ENCODE data around the gene WDR43.

The WDR43 gene

DNA sequence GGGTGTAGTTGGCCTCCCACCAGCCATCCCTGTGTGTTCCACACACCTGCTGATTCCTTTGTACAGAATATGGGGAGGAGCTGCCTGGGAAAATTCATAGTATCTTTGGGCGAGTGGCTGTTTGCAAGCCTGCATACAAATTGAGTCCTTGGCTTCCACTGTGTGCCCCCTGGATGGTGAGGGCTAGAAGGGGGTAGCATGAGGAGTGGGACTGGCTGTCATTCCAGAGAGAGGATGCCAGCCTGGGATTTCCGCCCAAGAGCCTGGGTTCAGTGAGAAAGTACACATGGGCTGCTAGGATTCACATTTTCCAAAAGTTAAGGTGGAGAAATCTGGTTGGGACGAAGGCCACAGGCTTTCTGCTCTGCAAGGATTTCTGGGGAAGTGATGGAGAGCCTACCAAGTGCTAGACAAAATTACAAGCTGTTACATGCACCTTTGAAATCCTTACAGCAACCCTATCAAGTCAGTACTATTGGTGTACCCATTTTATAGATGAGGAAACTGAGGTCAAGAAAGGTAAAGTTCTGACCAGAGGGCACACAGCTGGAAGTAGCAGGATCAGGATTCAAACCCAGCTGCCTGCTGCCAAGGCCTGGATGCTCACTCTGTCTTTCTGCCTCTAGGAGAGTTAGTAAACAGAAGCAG, 86.0 kb downstream of the WDR43 start:
- 66% methylated on average over 3 of the region's 3 CpGs for WGBS
- Histone ChIP-seq H3K27ac (ENCODE audit: low read depth, low read length) (no peak overlapping the region), H3K36me3 (ENCODE audit: insufficient read depth, low read length) (no peaks in the 10 kb centered on the region), H3K4me3 (ENCODE audit: low read length) (no peak overlapping the region), H3K9ac (ENCODE audit: low read depth, low read length) (no peak overlapping the region), H3K27me3 (ENCODE audit: insufficient read depth, low read length) (no peaks in the 10 kb centered on the region), H3K9me3 (ENCODE audit: insufficient read depth, low read depth, low read length) (no peaks in the 10 kb centered on the region), H3K4me1 (ENCODE audit: insufficient read depth, low read length) (no peaks in the 10 kb centered on the region)

DNA sequence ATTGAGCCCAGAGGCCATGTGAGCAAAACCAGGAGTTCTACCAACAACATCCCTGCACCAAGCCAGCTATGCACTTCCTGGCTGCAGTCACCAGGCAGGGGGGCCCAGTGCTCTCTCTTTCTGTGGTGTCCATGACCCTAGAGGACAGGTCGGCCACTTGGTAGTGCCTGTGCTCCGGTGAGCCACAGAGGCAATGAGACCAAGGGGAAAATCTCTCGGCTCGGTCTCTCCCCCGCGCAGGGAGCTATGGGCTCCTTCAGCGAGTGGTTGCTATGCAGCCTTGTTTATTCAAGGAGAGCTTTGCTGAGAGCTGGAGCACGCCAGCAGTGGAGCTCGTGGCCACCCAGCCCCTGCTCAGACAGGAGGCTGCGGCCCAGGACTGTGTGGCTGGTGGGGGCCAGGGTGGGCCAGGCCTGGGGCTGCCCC, 86.6 kb downstream of the WDR43 start, which contains the start of gene TOGARAM2:
Gene TOGARAM2 (plus strand): TSS at position 283 of the 426 bp plus-strand sequence. CDS start 13,537 bp downstream, outside the sequence.
- Histone ChIP-seq H3K27ac (ENCODE audit: low read depth, low read length) (no peak within 1 kb of the TSS), H3K36me3 (ENCODE audit: insufficient read depth, low read length) (no peaks in the 10 kb centered on the region), H3K4me1 (ENCODE audit: insufficient read depth, low read length) (no peaks in the 10 kb centered on the region), H3K9ac (ENCODE audit: low read depth, low read length) (no peak within 1 kb of the TSS), H3K27me3 (ENCODE audit: insufficient read depth, low read length) (no peaks in the 10 kb centered on the region), H3K9me3 (ENCODE audit: insufficient read depth, low read depth, low read length) (no peaks in the 10 kb centered on the region), H3K4me3 (ENCODE audit: low read length) (no peak within 1 kb of the TSS)
- WGBS: 80% methylated on average over 10 of the region's 10 CpGs

DNA sequence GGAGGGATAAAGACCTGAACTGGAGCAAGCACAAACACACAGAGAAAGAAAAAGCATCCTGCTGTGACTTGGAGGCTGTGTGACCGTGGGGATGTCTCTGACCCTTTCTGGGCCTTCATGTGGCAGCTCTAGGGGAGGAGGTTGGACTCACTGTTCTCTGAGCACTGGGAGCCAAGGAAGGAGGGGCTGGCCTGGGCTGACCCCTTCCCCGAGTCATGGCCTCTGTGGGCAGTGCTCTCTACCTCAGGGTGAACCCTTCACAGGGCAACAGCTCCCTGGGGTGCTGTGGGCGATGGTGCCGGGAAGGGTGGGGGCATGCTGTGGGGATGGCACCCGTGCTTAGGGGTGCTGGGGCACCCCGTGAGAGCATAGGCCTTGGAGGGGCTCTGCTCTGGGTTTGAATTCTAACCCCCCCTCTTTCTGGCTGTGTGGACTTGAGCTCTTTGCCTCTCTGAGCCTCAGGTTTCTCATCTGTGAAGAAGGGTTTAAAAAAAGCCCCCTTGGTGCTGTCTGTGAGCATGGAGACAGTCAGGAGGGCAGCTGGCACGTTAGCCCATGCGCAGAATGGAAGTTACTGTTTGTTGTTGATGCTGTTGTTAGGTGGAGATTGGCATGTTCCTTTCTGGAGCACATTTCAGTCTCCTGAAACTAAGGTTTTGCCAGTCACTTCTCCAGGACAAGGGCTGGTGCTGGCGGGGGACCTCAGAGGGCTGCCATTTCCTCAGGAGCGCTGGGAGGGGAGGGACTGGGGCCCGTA, 87.3 kb downstream of the WDR43 start:
- Histone ChIP-seq H3K4me3 (ENCODE audit: low read length) (no peak overlapping the region), H3K9ac (ENCODE audit: low read depth, low read length) (no peak overlapping the region), H3K36me3 (ENCODE audit: insufficient read depth, low read length) (no peaks in the 10 kb centered on the region), H3K27ac (ENCODE audit: low read depth, low read length) (no peak overlapping the region), H3K4me1 (ENCODE audit: insufficient read depth, low read length) (no peaks in the 10 kb centered on the region), H3K9me3 (ENCODE audit: insufficient read depth, low read depth, low read length) (no peaks in the 10 kb centered on the region), H3K27me3 (ENCODE audit: insufficient read depth, low read length) (no peaks in the 10 kb centered on the region)
- WGBS: 83% methylated on average over 11 of the region's 11 CpGs

DNA sequence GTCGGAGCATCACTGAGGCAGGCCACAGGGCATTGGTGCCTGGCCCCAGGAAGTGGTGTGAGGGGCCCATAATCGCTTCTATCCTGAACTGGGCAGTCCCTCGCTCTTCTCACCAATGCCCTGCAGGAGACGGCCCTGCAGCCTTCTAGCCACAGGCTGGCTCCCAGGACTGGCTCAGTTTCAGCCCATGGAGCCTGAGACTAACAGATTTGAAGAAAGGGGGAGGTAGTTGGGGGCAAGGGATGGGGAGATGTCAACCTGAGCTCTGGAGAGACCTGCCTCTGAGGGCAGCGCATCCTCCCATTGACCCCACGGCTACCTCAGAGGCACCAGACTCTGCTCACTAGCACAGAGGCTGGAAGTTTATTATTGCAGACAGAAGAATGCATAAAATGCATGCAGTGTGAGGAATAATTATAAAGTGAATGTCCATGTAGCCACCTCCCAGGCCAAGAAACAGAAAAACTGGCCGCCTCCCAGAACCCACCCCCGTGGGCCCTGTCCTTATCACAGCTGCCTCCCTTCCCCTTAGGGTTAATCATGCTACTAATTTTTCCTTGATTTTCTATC, 88.0 kb downstream of the WDR43 start:
- Histone ChIP-seq H3K27ac (ENCODE audit: low read depth, low read length) (no peak overlapping the region), H3K4me3 (ENCODE audit: low read length) (no peak overlapping the region), H3K27me3 (ENCODE audit: insufficient read depth, low read length) (no peaks in the 10 kb centered on the region), H3K9me3 (ENCODE audit: insufficient read depth, low read depth, low read length) (no peaks in the 10 kb centered on the region), H3K9ac (ENCODE audit: low read depth, low read length) (no peak overlapping the region), H3K4me1 (ENCODE audit: insufficient read depth, low read length) (no peaks in the 10 kb centered on the region), H3K36me3 (ENCODE audit: insufficient read depth, low read length) (no peaks in the 10 kb centered on the region)
- 90% methylated on average over 8 of the region's 8 CpGs for WGBS

DNA sequence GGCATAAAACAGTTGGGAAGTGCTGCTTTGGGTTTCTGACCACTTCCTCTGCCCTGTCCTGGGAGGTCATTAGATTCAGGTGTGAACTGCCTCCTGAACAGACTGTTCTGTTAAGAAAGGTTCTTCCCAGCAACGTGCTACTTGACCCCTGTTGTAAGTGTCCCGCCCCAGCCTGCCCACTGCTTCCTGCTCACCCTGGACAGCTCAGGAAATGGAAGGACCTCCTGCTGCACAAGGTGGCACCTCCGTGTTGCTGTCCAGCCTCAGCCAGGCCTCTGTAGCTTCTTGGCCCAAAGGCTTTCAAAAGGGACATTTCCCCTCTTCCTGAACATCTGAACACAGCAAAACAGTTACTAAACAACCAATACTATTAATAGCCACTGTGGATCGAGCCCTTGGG, 92.0 kb downstream of the WDR43 start:
- Histone ChIP-seq H3K4me3 (ENCODE audit: low read length) (no peak overlapping the region), H3K4me1 (ENCODE audit: insufficient read depth, low read length) (no peaks in the 10 kb centered on the region), H3K9me3 (ENCODE audit: insufficient read depth, low read depth, low read length) (no peaks in the 10 kb centered on the region), H3K36me3 (ENCODE audit: insufficient read depth, low read length) (no peaks in the 10 kb centered on the region), H3K9ac (ENCODE audit: low read depth, low read length) (no peak overlapping the region), H3K27ac (ENCODE audit: low read depth, low read length) (no peak overlapping the region), H3K27me3 (ENCODE audit: insufficient read depth, low read length) (no peaks in the 10 kb centered on the region)
- WGBS: 48% methylated on average over 3 of the region's 4 CpGs

DNA sequence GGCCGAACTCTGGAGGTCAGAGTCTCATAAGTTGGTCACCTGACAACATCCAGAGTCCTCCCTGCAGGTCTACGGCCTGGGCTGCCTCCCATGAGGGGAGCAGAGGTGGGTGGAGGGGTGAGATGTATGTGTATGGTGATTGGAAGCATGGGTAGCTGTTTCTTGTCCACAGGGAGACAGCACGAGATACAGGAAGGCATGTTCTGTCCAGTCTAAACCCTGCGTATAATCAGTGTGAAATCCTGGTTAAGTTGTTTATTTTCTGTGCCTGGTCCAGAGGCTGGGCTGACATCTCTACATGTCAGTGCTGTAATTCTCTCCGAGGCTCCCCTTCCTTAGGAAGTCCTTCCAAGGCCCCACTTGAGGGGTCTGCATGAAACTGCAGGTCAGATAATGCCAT, 95.5 kb downstream of the WDR43 start:
- 91% methylated on average over 5 of the region's 5 CpGs for WGBS
- H3K4me1 ChIP-seq (ENCODE audit: insufficient read depth, low read length): no peaks in the 10 kb centered on the region

DNA sequence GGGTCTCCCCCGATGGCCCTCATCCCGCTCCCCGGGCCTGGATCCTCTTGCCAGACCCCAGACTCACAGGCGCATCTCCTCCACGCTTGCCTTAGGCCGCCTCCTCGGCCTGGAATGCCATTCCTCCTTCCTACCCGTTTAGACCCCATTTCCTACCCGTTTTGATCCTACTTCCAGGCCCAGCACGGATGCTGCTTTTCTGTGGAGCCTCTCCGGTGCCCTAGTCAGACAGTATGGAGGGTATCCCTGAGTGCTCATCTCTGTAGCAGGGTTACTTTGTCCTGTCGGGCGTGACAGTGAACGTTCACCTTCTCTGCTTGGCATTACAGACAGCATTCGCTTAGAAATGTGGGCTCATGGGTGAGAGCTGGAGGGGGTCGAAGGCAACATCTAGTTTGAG, 96.0 kb downstream of the WDR43 start:
- Histone ChIP-seq H3K4me1 (ENCODE audit: insufficient read depth, low read length) (no peaks in the 10 kb centered on the region), H3K9me3 (ENCODE audit: insufficient read depth, low read depth, low read length) (no peaks in the 10 kb centered on the region), H3K4me3 (ENCODE audit: low read length) (no peak overlapping the region), H3K9ac (ENCODE audit: low read depth, low read length) (no peak overlapping the region), H3K27ac (ENCODE audit: low read depth, low read length) (no peak overlapping the region), H3K36me3 (ENCODE audit: insufficient read depth, low read length) (no peaks in the 10 kb centered on the region), H3K27me3 (ENCODE audit: insufficient read depth, low read length) (no peaks in the 10 kb centered on the region)
- WGBS: 87% methylated on average over 16 of the region's 16 CpGs

More for the DNA sequence above, 95.5 kb downstream of the WDR43 start:
- Histone ChIP-seq H3K4me3 (ENCODE audit: low read length) (no peak overlapping the region), H3K27ac (ENCODE audit: low read depth, low read length) (no peak overlapping the region), H3K36me3 (ENCODE audit: insufficient read depth, low read length) (no peaks in the 10 kb centered on the region), H3K27me3 (ENCODE audit: insufficient read depth, low read length) (no peaks in the 10 kb centered on the region), H3K9ac (ENCODE audit: low read depth, low read length) (no peak overlapping the region), H3K9me3 (ENCODE audit: insufficient read depth, low read depth, low read length) (no peaks in the 10 kb centered on the region)

DNA sequence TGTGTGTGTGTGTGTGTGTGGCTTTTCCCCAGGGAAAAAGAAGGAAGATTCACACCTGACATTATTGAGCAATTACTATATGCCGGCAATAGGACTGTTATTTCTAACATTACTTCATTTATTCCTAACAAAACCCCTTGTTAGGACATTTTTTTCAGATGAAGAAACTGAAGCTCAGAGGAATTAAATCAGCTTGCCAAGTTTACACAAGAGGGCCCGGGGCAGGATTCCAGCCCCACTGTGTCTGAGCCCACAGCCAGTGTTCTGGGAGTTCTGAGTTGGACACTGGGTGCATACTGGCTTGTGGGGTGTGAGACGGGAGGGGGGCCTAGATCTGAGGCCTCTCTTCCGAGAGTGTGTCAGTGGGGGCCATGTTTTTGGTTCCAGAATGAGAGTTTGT, 96.6 kb downstream of the WDR43 start:
- Histone ChIP-seq H3K9me3 (ENCODE audit: insufficient read depth, low read depth, low read length) (no peaks in the 10 kb centered on the region), H3K27ac (ENCODE audit: low read depth, low read length) (no peak overlapping the region), H3K27me3 (ENCODE audit: insufficient read depth, low read length) (no peaks in the 10 kb centered on the region), H3K4me1 (ENCODE audit: insufficient read depth, low read length) (no peaks in the 10 kb centered on the region), H3K4me3 (ENCODE audit: low read length) (no peak overlapping the region), H3K36me3 (ENCODE audit: insufficient read depth, low read length) (no peaks in the 10 kb centered on the region), H3K9ac (ENCODE audit: low read depth, low read length) (no peak overlapping the region)
- WGBS: 94% methylated on average over 3 of the region's 4 CpGs

DNA sequence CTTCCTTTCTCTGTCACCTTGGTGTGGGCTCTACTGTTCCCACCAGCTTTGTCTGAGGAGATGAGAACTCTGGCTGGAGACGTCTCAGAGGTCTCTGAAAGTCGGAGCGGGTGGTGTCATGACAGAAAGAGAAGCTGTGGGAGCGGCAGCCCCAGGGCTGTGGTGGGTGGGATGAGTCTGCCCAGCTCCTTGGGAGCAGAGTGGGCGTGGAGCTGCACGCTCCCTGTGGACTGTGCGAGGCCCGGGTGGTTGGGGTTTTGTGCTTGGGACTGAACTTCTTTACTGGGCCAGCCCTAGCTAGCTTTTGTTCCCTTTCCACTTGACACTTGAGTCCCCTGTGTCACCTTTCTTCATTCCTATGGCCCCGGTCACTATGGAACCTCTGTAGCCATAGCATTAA, 97.0 kb downstream of the WDR43 start:
- Histone ChIP-seq H3K36me3 (ENCODE audit: insufficient read depth, low read length) (no peaks in the 10 kb centered on the region), H3K27me3 (ENCODE audit: insufficient read depth, low read length) (no peaks in the 10 kb centered on the region), H3K9ac (ENCODE audit: low read depth, low read length) (no peak overlapping the region), H3K9me3 (ENCODE audit: insufficient read depth, low read depth, low read length) (no peaks in the 10 kb centered on the region), H3K4me3 (ENCODE audit: low read length) (no peak overlapping the region), H3K27ac (ENCODE audit: low read depth, low read length) (no peak overlapping the region), H3K4me1 (ENCODE audit: insufficient read depth, low read length) (no peaks in the 10 kb centered on the region)
- WGBS: 95% methylated on average over 9 of the region's 9 CpGs

DNA sequence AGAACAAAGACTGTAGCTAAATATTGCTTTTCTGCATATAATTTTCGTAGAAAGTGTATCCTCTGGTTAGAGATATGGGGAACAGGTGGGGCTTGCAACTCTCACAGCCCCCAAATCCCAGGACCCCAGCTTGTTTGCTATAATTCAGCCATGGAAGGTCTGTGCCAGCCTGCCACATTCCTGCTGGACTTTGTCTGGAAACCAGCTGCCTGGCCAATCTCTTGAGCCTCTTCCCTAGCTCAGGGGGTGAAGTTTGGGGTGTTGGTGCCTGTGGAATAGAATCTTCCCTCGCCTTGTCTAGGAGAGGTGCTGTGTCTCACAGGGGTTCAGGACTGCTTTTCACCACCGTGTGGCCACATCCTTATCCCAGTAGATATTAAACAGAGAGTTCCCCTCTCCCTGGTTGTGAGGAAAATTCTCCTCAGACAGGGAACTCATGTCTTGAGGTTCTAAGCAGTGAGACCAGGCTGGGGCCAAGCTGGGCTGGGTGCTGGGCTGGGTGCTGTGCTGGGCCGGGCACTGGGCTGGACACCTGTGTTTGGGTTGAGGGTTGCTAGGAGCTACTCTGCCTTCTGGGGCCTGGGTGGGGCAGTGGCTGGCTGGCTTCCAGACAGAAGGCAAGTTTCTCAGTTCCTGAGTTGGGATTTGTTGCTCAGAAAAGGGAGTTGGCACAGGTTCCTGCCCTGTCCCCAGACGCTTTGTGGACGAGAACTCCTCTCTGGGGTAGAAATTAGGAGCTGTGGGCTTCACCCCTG, 98.9 kb downstream of the WDR43 start:
- WGBS: 96% methylated on average over 4 of the region's 6 CpGs
- Histone ChIP-seq H3K4me3 (ENCODE audit: low read length) (no peak overlapping the region), H3K4me1 (ENCODE audit: insufficient read depth, low read length) (0 out of 2 replicates have a peak, but pooled peaks cover 4% of the 10 kb centered on the region), H3K9me3 (ENCODE audit: insufficient read depth, low read depth, low read length) (no peaks in the 10 kb centered on the region), H3K27me3 (ENCODE audit: insufficient read depth, low read length) (no peaks in the 10 kb centered on the region), H3K27ac (ENCODE audit: low read depth, low read length) (no peak overlapping the region), H3K36me3 (ENCODE audit: insufficient read depth, low read length) (no peaks in the 10 kb centered on the region), H3K9ac (ENCODE audit: low read depth, low read length) (no peak overlapping the region)

DNA sequence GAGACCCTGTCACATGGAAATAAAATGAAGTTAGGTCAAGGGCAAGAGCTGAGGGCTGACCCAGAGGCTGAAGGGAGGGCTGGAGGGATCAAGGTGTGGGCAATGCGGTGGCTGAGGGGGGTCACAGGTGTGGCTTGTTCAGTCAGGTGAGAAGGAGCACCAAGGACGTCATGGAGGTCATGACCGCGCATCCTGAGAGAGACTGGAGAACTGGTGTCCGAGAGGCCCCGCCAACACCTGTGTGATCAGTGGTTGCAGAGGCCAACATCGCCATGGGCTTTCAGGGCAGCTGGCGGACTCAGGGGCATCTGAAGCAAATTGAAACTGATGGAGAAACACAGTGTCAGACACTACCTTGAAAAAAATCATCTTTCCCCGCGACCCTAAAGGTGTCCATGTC, 99.6 kb downstream of the WDR43 start:
- WGBS: 96% methylated on average over 10 of the region's 10 CpGs
- no peak overlapping the region for H3K27ac ChIP-seq (ENCODE audit: low read depth, low read length)
- H3K36me3 ChIP-seq (ENCODE audit: insufficient read depth, low read length): no peaks in the 10 kb centered on the region

More for the DNA sequence above, 99.6 kb downstream of the WDR43 start:
- Histone ChIP-seq H3K27me3 (ENCODE audit: insufficient read depth, low read length) (no peaks in the 10 kb centered on the region), H3K4me1 (ENCODE audit: insufficient read depth, low read length) (0 out of 2 replicates have a peak, but pooled peaks cover 4% of the 10 kb centered on the region), H3K9me3 (ENCODE audit: insufficient read depth, low read depth, low read length) (no peaks in the 10 kb centered on the region), H3K4me3 (ENCODE audit: low read length) (no peak overlapping the region), H3K9ac (ENCODE audit: low read depth, low read length) (no peak overlapping the region)

Data from HUES64 (cell line).